CD8-positive, alpha-beta memory T cell (primary cell): ENCODE measurements around the gene SLC16A9. TPM values are rescaled to one million over a fixed set of nuclear protein-coding genes. Genes with fewer than 3 reads are reported as not detected.
"Not testable (repeated sequence)": the region's sequence is repeated elsewhere in the genome, so short reads cannot be mapped to it uniquely, and the experiment has no call there.

Source experiments
- CTCF ChIA-PET: fragments of 350-600 bp; sonication (Branson Sonifier 250); formaldehyde crosslinking; loops from one replicate; lab custom pipeline; 2021; ENCODE audit warnings: antibody characterized with exemption; lab: Charles Lee
- POLR2A ChIA-PET: fragments of 350-600 bp; sonication (Branson Sonifier 250); formaldehyde crosslinking; loops from one replicate; lab custom pipeline; 2021; ENCODE audit warnings: antibody characterized with exemption; lab: Charles Lee
- DNase-seq, 5 donors: peaks; one replicate each; pipeline versions ENCODE4 v3.0.0 to v3.0.0-alpha.2; 2020 to 2022; ENCODE audit warnings: mixed read lengths in 1 of 5
- H3K27ac ChIP-seq: one replicate; pipeline ENCODE4 v1.7.0; 2013; ENCODE audit warnings: low read depth, mild to moderate bottlenecking, low read length, moderate library complexity
- H3K27me3 ChIP-seq: 2 replicates; pipeline ENCODE4 v1.7.0; 2013; ENCODE audit warnings: low read length, mild to moderate bottlenecking; ENCODE audit not compliant: insufficient read depth, poor library complexity, severe bottlenecking
- H3K36me3 ChIP-seq: 2 replicates; pipeline ENCODE4 v1.7.0; 2013; ENCODE audit warnings: mild to moderate bottlenecking, low read length, moderate library complexity; ENCODE audit not compliant: insufficient read depth
- H3K4me1 ChIP-seq: 2 replicates; pipeline ENCODE4 v1.7.0; 2013; ENCODE audit warnings: mild to moderate bottlenecking, low read length, moderate library complexity; ENCODE audit not compliant: insufficient read depth
- H3K4me3 ChIP-seq: 2 replicates; pipeline ENCODE4 v1.7.0; 2013; ENCODE audit warnings: mild to moderate bottlenecking, low read length
- H3K9me3 ChIP-seq: 2 replicates; pipeline ENCODE4 v1.7.0; 2013; ENCODE audit warnings: mild to moderate bottlenecking, low read length
- H3K27ac Mint-ChIP-seq, 8 donors: one replicate each; pipeline ENCODE4 v1.8.0; 2020 to 2021; ENCODE audit warnings: mixed read lengths in 8 of 8, mild to moderate bottlenecking in 6 of 8, inconsistent platforms in 3 of 8, moderate library complexity in 3 of 8
- H3K27me3 Mint-ChIP-seq, 2 donors: one replicate each; pipeline ENCODE4 v1.8.0; 2020 to 2021; ENCODE audit warnings: mixed read lengths in 2 of 2, mild to moderate bottlenecking in 1 of 2, moderate library complexity in 1 of 2
- H3K36me3 Mint-ChIP-seq, 3 donors: one replicate each; pipeline ENCODE4 v1.8.0; 2020 to 2021; ENCODE audit warnings: mixed read lengths in 3 of 3, inconsistent platforms in 1 of 3, mild to moderate bottlenecking in 1 of 3
- H3K4me1 Mint-ChIP-seq, 3 donors: one replicate each; pipeline ENCODE4 v1.8.0; 2020 to 2021; ENCODE audit warnings: mixed read lengths in 3 of 3, inconsistent platforms in 1 of 3, mild to moderate bottlenecking in 1 of 3
- H3K4me3 Mint-ChIP-seq, 7 donors: one replicate each; pipeline ENCODE4 v1.8.0; 2020 to 2021; ENCODE audit warnings: mixed read lengths in 7 of 7, mild to moderate bottlenecking in 6 of 7, moderate library complexity in 4 of 7, inconsistent platforms in 2 of 7
- H3K9me3 Mint-ChIP-seq, 5 donors: one replicate each; pipeline ENCODE4 v1.8.0; 2020 to 2022; ENCODE audit warnings: mixed read lengths in 5 of 5, mild to moderate bottlenecking in 3 of 5, moderate library complexity in 2 of 5, inconsistent platforms in 1 of 5
- polyA plus RNA-seq: library from polyadenylated mRNA; unstranded; fragments of 300-500 nt; fragmentation: Illumina TruSeq; gene quantifications from one replicate; pipeline ENCODE4 v1.2.3, GENCODE V29; 2021
- total RNA-seq, 2 experiments: library from RNA; stranded (reverse); gene quantifications; one replicate each; pipeline ENCODE4 v1.2.3, GENCODE V29; 2021

The SLC16A9 gene
- total and polyA plus RNA-seq, 3 experiments from 2014 or later, result 0.27 to 0.31 TPM; not detected in 1

GRCh38 chr10:59745163-59745650, 35.6 kb upstream of the SLC16A9 start:
- Mint-ChIP-seq H3K9me3 (peaks cover 0 to 3% (median 0%) of the 10 kb centered on the region in 5 donors), H3K36me3 (no peaks in the 10 kb centered on the region), H3K27ac (no peak overlapping the region), H3K4me1 (no peaks in the 10 kb centered on the region), H3K27me3 (peaks cover 6 to 9% of the 10 kb centered on the region in 2 donors), H3K4me3 (no peak overlapping the region)
- Histone ChIP-seq H3K27ac (no peak overlapping the region), H3K4me3 (no peak overlapping the region), H3K9me3 (no peaks in the 10 kb centered on the region), H3K27me3 (no peaks in the 10 kb centered on the region), H3K4me1 (no peaks in the 10 kb centered on the region), H3K36me3 (no peaks in the 10 kb centered on the region)
- POLR2A ChIA-PET, result no interaction called here
- no peak for DNase-seq
- CTCF ChIA-PET, result no interaction called here

DNA sequence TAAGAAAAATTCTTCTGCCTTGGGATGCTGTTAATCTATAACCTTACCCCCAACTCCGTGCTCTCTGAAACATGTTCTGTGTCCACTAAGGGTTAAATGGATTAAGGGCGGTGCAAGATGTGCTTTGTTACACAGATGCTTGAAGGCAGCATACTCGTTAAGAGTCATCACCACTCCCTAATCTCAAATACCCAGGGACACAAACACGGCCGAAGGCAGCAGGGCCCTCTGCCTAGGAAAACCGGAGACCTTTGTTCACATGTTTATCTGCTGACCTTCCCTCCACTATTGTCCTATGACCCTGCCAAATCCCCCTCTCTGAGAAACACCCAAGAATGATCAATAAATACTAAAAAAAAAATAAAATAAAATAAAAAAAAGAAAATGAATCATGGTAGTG, 35.1 kb upstream of the SLC16A9 start:
- CTCF ChIA-PET, H3K4me1 ChIP-seq, H3K27ac ChIP-seq, H3K36me3 ChIP-seq, H3K9me3 ChIP-seq, H3K27ac Mint-ChIP-seq, H3K9me3 Mint-ChIP-seq, H3K4me3 Mint-ChIP-seq, H3K27me3 ChIP-seq, H3K4me3 ChIP-seq, DNase-seq, H3K36me3 Mint-ChIP-seq, H3K27me3 Mint-ChIP-seq, H3K4me1 Mint-ChIP-seq, POLR2A ChIA-PET: not testable (repeated sequence)

DNA sequence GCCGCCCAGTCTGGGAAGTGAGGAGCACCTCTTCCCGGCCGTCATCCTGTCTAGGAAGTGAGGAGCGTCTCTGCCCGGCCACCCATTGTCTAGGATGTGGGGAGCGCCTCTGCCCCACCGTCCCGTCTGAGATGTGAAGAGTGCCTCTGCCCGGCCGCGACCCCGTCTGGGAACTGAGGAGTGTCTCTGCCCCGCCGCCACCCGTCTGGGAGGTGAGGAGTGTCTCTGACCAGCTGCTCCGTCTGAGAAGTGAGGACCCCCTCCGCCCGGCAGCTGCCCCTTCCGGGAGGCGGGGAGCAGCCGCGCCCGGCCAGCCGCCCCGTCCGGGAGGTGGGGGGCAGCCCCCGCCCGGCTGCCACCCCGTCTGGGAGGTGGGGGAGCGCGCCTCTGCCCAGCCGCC, 34.5 kb upstream of the SLC16A9 start:
- POLR2A ChIA-PET, DNase-seq, H3K4me3 ChIP-seq, H3K27ac ChIP-seq, H3K36me3 ChIP-seq, H3K4me3 Mint-ChIP-seq, H3K27ac Mint-ChIP-seq, H3K4me1 ChIP-seq, H3K9me3 Mint-ChIP-seq, H3K4me1 Mint-ChIP-seq, H3K36me3 Mint-ChIP-seq, H3K9me3 ChIP-seq, H3K27me3 Mint-ChIP-seq, CTCF ChIA-PET, H3K27me3 ChIP-seq: not testable (repeated sequence)

DNA sequence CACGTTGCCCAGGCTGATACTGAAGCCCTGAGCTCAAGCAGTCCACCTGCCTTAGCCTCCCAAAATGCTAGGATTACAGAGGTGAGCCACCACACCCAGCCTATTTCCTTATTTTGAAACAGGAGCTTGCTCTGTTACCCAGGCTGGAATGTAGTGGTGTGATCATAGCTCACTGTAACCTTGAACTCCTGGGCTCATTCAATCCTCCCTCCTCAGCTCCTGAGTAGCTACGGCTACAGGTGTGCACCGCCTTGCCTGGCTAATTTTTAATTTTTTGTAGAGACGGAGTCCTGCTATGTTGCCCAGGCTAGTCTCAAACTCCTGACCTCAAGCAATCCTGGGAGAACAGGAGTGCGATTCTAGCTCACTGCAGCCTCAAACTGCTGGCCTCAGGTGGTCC, 31.9 kb upstream of the SLC16A9 start:
- Histone ChIP-seq H3K9me3 (no peaks in the 10 kb centered on the region), H3K4me3 (no peak overlapping the region), H3K36me3 (no peaks in the 10 kb centered on the region), H3K27ac (no peak overlapping the region), H3K4me1 (no peaks in the 10 kb centered on the region), H3K27me3 (no peaks in the 10 kb centered on the region)
- no peak overlapping the region for H3K27ac Mint-ChIP-seq
- H3K9me3 Mint-ChIP-seq, result peaks cover 0 to 3% (median 0%) of the 10 kb centered on the region in 5 donors
- CTCF ChIA-PET, result no interaction called here
- no peak for DNase-seq
- H3K27me3 Mint-ChIP-seq, result peaks cover 4 to 9% of the 10 kb centered on the region in 2 donors
- no peaks in the 10 kb centered on the region for H3K36me3 Mint-ChIP-seq
- POLR2A ChIA-PET, result no interaction called here
- H3K4me1 Mint-ChIP-seq, result no peaks in the 10 kb centered on the region
- H3K4me3 Mint-ChIP-seq, result no peak overlapping the region

DNA sequence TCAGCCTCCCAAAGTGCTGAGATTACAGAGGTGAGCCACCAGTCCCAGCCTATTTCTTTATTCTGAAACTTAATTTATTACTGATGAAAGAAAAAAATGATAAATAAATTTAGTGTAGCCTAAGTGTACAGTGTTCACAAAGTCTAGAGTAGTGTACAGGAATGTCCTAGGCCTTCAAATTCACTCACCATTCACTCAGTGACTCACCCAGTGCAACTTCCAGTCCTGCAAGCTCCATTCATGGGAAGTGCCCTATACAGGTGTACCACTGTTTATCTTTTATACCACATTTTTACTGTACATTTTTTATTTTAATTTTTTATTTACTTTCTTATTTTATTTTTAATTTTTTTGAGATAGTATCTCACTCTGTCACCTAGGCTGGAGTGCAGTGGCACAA, 31.4 kb upstream of the SLC16A9 start:
- H3K36me3 Mint-ChIP-seq, result no peaks in the 10 kb centered on the region
- DNase-seq, result no peak
- H3K4me1 Mint-ChIP-seq, result no peaks in the 10 kb centered on the region
- H3K9me3 ChIP-seq, result no peaks in the 10 kb centered on the region
- POLR2A ChIA-PET, result no interaction called here
- no peak overlapping the region for H3K4me3 Mint-ChIP-seq
- H3K27ac Mint-ChIP-seq, result no peak overlapping the region
- no peak overlapping the region for H3K27ac ChIP-seq
- H3K36me3 ChIP-seq, result no peaks in the 10 kb centered on the region
- peaks cover 0 to 3% (median 0%) of the 10 kb centered on the region in 5 donors for H3K9me3 Mint-ChIP-seq
- peaks cover 4 to 9% of the 10 kb centered on the region in 2 donors for H3K27me3 Mint-ChIP-seq
- H3K4me1 ChIP-seq, result no peaks in the 10 kb centered on the region
- H3K4me3 ChIP-seq, result no peak overlapping the region
- CTCF ChIA-PET, result no interaction called here
- no peaks in the 10 kb centered on the region for H3K27me3 ChIP-seq

GRCh38 chr10:59736749-59737148, 27.1 kb upstream of the SLC16A9 start:
- Histone ChIP-seq H3K27me3 (no peaks in the 10 kb centered on the region), H3K9me3 (no peaks in the 10 kb centered on the region), H3K4me3 (no peak overlapping the region), H3K27ac (no peak overlapping the region), H3K36me3 (no peaks in the 10 kb centered on the region), H3K4me1 (no peaks in the 10 kb centered on the region)
- DNase-seq, result no peak
- H3K9me3 Mint-ChIP-seq, result peaks cover 0 to 4% (median 0%) of the 10 kb centered on the region in 5 donors
- no peaks in the 10 kb centered on the region for H3K36me3 Mint-ChIP-seq
- POLR2A ChIA-PET, result no interaction called here
- CTCF ChIA-PET, result no interaction called here
- peaks cover 0 to 3% (median 0%) of the 10 kb centered on the region in 3 donors for H3K4me1 Mint-ChIP-seq
- no peak overlapping the region for H3K4me3 Mint-ChIP-seq
- no peak overlapping the region for H3K27ac Mint-ChIP-seq
- peaks cover 7 to 24% of the 10 kb centered on the region in 2 donors for H3K27me3 Mint-ChIP-seq

DNA sequence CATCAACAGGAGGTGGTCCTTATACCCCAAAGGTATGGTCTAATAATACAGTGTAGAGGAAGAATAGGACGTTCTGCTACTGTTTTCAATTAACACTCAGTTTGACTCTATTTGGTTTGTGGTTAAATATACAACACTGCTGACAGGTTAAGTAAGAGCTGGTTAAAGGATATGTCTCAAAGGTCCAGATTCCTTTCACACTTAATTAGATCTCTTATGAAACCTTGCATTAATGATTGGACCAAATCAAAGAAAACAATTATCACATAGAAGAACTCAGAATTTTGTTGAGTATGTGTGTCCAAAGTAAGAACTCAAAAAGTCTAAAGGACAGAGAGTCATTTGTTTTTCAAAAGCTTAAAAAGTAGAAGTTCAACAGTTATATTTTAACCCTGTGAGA, 25.6 kb upstream of the SLC16A9 start:
- Histone ChIP-seq H3K27me3 (no peaks in the 10 kb centered on the region), H3K4me3 (no peak overlapping the region), H3K9me3 (no peaks in the 10 kb centered on the region), H3K4me1 (no peaks in the 10 kb centered on the region), H3K27ac (no peak overlapping the region), H3K36me3 (no peaks in the 10 kb centered on the region)
- Mint-ChIP-seq H3K4me1 (peaks cover 0 to 3% (median 0%) of the 10 kb centered on the region in 3 donors), H3K27ac (no peak overlapping the region), H3K9me3 (peaks cover 0 to 4% (median 0%) of the 10 kb centered on the region in 5 donors), H3K36me3 (no peaks in the 10 kb centered on the region), H3K27me3 (peaks cover 7 to 24% of the 10 kb centered on the region in 2 donors), H3K4me3 (no peak overlapping the region)
- POLR2A ChIA-PET, result no interaction called here
- CTCF ChIA-PET, result no interaction called here
- no peak for DNase-seq

DNA sequence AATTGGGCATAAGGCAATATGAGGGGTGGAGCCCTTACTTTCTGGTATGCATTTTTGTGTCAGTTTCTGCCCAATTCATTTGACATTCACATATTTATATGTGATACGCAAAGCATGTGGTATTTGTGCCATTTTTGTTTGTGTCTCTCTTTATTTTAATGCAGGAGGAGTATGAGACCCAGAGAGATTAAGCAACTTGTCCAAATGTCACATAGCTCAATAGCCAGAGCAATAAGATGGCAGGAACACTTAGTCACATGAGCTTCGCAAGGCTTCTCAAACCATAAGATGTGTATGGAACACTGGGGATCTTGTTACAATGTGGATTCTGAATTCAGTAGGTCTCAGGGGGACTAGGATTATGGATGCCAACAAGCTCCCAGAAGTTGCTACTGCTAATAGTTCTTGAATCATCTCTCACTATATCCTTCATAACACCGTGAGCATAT, 24.4 kb upstream of the SLC16A9 start:
- Mint-ChIP-seq H3K9me3 (peaks cover 0 to 4% (median 0%) of the 10 kb centered on the region in 5 donors), H3K36me3 (no peaks in the 10 kb centered on the region), H3K4me3 (no peak overlapping the region), H3K27ac (no peak overlapping the region), H3K4me1 (peaks cover 0 to 3% (median 0%) of the 10 kb centered on the region in 3 donors), H3K27me3 (peaks cover 5 to 26% of the 10 kb centered on the region in 2 donors)
- Histone ChIP-seq H3K4me1 (no peaks in the 10 kb centered on the region), H3K4me3 (no peak overlapping the region), H3K27me3 (no peaks in the 10 kb centered on the region), H3K27ac (no peak overlapping the region), H3K9me3 (no peaks in the 10 kb centered on the region), H3K36me3 (no peaks in the 10 kb centered on the region)
- POLR2A ChIA-PET, result no interaction called here
- CTCF ChIA-PET, result no interaction called here
- DNase-seq, result no peak
